Femur (tissue), 1 donor: ENCODE measurements around the gene ZNF697.
A peak's percentile ranks its signal among the peaks of the same experiment; 100 is the strongest.
"Not testable (repeated sequence)": the region's sequence is repeated elsewhere in the genome, so short reads cannot be mapped to it uniquely, and the experiment has no call there.

Source experiments
- DNase-seq: peaks from one replicate; pipeline ENCODE4 v3.0.0-alpha.2; 2017

The ZNF697 gene

DNA sequence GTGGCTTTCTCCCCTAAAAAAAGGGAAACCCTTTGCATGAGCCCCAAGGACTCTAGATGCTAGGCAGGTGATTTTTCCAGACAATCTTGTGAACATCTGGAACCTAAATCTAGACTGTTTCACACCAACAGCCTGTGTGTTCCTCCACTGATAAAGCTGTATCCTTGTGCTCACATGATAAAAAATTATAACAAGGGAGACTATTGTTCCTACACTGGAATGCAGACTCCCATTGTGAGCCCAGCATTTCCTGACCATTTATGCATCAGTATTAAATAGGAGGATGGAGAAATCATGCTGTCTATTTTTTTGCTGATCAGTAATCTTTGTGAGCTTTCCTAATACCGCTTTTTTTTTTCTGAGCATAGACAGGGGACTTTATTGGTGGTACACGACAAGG is 52.5 kb downstream of the ZNF697 start:
- DNase-seq, result no peak

DNA sequence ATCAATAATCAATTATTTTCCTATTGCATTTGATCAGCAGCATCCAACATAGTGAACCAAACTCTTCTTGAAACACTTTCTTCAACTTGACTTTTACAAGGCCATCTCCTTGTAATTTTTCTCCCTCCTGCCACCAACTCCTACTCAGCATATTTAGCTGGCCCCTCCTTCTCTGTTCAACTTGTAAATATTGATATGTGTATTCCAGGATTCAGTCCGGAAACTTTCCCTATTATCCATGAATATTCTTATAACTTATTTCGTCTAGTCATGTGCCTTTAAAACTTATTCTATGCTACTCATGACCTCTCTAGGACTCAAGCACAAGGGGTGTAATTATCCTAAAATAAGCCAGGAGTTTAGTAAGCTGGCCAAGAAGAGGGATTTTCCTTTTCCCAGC is 52.9 kb downstream of the ZNF697 start:
- no peak for DNase-seq

DNA sequence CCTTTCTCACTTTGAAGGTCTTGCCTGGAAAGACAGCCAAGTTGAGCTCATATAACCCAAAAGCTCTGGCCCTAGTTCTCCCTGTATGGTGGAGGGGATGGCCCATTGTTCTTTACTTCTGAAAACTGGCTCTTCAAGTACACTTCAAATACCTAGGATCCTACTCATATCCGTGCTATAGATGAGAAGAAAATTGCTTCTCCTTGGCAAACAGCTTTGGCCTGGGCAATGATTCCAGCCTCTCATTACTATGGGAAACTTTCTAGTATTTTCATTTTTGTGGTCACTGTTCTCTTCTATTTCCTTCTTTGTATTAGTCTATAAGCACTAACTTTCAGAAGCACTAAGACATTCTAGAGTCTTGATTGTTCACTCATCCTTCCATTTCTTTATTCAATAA is 53.7 kb downstream of the ZNF697 start:
- peak; percentile 32 for DNase-seq

- DNase-seq, result no peak
Measured at GRCh38 chr1:119593805-119594204, 54.3 kb downstream of the ZNF697 start.

GRCh38 chr1:119590393-119590792 is 57.7 kb downstream of the ZNF697 start:
- no peak for DNase-seq

GRCh38 chr1:119588621-119589020 is 59.4 kb downstream of the ZNF697 start:
- no peak for DNase-seq

DNA sequence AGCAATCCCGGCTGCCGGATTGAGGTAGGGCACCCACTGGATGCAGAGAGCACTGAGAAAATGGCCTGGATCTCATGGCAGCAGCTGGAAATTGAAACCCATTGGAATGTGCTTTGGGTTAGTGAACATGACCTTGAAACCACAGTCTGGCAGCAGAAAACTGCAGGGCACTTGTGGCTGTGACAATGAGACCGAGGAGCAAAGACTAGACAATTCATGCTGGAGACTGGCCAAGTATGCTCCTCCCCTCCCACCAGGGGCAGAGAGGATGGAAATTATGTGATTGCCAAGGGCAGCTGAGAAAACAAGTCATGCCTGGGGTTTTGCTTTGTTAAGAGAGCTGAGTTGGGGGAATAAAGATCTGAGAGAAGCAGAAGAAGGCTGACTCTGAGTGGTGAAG is 60.7 kb downstream of the ZNF697 start:
- peak; percentile 79 for DNase-seq

GRCh38 chr1:119585801-119586200 is 62.3 kb downstream of the ZNF697 start:
- not testable (repeated sequence) for DNase-seq

- DNase-seq, result peak; percentile 73
Measured at GRCh38 chr1:119582801-119583200, 65.3 kb downstream of the ZNF697 start.

DNA sequence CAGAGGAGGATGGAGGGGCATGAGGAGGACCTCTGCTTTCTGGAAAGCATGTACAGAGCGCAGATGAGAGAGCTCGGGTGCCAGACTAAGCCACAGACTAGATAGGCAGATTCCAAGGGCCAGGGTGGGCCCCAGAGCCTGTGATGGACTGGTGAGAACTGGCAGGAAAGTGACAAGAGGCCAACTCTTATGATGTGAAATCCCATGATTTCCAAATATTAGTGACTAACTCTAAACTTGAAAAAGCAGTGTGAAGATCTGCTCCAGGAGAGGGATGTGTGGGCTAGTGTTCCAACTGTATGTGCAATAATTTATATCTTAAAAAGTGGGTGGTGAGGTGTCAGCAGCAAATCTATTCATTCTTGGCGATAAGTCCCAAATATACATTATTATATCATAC is 67.0 kb downstream of the ZNF697 start:
- not testable (repeated sequence) for DNase-seq

GRCh38 chr1:119573886-119574285 is 74.2 kb downstream of the ZNF697 start:
- DNase-seq, result no peak

- DNase-seq, result not testable (repeated sequence)
Measured at GRCh38 chr1:119569930-119570622, 78.0 kb downstream of the ZNF697 start.
